ENCODE data around the gene TRNAU1AP. TPM values are rescaled to one million over a fixed set of nuclear protein-coding genes. Genes with fewer than 3 reads are reported as not detected.

The TRNAU1AP gene
- total RNA-seq, 4 donors from 2014 or later, result 19.4 to 34.1 (median 23.2) TPM

DNA sequence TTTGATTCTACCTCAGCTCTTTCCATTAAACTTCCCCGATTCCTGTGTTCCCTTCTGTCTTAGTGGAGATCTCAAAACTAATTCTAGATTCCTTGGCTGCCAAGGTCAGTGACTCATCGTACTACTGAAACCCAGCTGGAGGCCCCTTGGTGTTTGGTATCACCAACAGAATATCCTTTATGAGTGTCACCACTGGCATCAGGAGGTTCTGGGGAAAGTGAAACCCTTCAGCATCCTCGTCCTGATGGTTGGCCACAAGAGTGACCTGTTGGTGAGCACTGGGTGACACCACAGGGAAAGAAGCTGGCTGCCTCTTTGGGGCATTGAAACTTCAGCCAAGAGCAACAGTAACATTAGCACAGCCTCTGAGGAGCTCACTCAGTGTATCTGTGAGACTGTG is 48.8 kb downstream of the TRNAU1AP start:
- intact Hi-C loops (cut with DNase I), result loop anchor here (2.0 to 10.0 kb wide), 2 partner anchors 85 to 247 kb away; no protein-coding TSS in a partner anchor

DNA sequence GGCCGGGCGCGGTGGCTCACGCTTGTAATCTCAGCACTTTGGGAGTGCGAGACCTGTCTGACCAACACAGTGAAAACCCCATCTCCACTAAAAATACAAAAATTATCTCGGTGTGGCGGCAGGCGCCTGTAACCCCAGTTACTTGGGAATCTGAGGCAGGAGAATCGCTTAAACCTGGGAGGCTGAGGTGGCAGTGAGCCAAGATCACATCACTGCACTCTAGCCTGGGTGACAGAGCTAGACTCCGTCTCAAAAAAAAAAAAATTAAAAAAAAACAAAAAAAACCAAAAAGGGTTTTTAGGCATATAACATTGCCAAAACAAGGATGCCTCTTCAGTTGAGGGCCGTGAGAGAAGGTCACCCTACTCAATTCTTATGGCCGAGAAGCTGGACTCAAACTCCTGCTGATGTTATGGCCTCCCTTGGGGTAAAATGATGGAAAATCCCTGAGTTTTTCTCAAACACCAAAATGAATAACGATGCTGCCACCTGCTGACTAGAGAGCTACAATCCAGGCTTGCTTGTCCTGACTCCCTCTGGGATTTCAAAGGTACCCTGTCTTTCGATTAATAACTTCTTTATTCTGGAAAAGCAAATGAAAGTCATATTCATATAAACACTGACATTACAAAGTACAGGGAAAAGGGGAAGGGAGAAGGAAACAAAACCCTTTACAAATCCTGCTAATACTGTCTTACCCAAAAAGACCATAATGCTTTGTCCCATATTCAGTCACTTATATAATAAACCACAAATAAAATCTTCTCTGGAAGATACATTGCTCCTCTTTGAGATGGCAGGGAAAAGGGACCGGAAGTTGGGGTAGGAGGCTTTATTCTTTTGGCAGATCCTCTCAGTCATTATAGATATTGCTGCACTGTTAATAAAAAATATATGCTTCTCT is 49.9 kb downstream of the TRNAU1AP start:
- Histone ChIP-seq H3K9me3 (no peaks in the 10 kb centered on the region), H3K27me3 (no peaks in the 10 kb centered on the region), H3K36me3 (peaks cover 31 to 63% (median 54%) of the 10 kb centered on the region in 4 donors), H3K27ac (replicated peaks in 1 of 4) (peak overlapping the region; percentile 3 to 32 (median 22)), H3K4me3 (no peak overlapping the region), H3K4me1 (peaks cover 0 to 15% (median 11%) of the 10 kb centered on the region in 4 donors)
- TF ChIP-seq POLR2AphosphoS5 (IDR thresholded peaks at IDR 0.05) (peak in 1 of 2 donors; percentile 17), EP300 (IDR thresholded peaks at IDR 0.05) (no peak)
- TF ChIP-seq, protein P1, sequence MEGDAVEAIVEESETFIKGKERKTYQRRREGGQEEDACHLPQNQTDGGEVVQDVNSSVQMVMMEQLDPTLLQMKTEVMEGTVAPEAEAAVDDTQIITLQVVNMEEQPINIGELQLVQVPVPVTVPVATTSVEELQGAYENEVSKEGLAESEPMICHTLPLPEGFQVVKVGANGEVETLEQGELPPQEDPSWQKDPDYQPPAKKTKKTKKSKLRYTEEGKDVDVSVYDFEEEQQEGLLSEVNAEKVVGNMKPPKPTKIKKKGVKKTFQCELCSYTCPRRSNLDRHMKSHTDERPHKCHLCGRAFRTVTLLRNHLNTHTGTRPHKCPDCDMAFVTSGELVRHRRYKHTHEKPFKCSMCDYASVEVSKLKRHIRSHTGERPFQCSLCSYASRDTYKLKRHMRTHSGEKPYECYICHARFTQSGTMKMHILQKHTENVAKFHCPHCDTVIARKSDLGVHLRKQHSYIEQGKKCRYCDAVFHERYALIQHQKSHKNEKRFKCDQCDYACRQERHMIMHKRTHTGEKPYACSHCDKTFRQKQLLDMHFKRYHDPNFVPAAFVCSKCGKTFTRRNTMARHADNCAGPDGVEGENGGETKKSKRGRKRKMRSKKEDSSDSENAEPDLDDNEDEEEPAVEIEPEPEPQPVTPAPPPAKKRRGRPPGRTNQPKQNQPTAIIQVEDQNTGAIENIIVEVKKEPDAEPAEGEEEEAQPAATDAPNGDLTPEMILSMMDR (IDR thresholded peaks at IDR 0.05), result peak; percentile 66 to 80 (median 68)
- intact Hi-C loops (cut with DNase I), result loop anchor here (2.0 to 10.0 kb wide), 2 partner anchors 86 to 248 kb away; no protein-coding TSS in a partner anchor
- no peak for DNase-seq (ENCODE audit: extremely low spot score)
- WGBS, result 52% methylated on average over 11 of the region's 15 CpGs

More for the DNA sequence above, 48.8 kb downstream of the TRNAU1AP start:
- Histone ChIP-seq H3K4me1 (peaks cover 0 to 15% (median 11%) of the 10 kb centered on the region in 4 donors), H3K4me3 (no peak overlapping the region), H3K27me3 (no peaks in the 10 kb centered on the region), H3K36me3 (peaks cover 21 to 52% (median 43%) of the 10 kb centered on the region in 4 donors), H3K27ac (replicated peaks in 1 of 4) (peak overlapping the region in 2 of 4 donors; percentile 3 to 23), H3K9me3 (no peaks in the 10 kb centered on the region)
- no peak for DNase-seq (ENCODE audit: extremely low spot score)
- WGBS, result 62% methylated on average over 2 of the region's 3 CpGs
- TF ChIP-seq, protein P1 (IDR thresholded peaks at IDR 0.05), result no peak
- TF ChIP-seq EP300 (IDR thresholded peaks at IDR 0.05) (no peak), POLR2A (IDR thresholded peaks at IDR 0.05; ENCODE audit: low read depth) (no peak), POLR2AphosphoS5 (IDR thresholded peaks at IDR 0.05) (no peak)

DNA sequence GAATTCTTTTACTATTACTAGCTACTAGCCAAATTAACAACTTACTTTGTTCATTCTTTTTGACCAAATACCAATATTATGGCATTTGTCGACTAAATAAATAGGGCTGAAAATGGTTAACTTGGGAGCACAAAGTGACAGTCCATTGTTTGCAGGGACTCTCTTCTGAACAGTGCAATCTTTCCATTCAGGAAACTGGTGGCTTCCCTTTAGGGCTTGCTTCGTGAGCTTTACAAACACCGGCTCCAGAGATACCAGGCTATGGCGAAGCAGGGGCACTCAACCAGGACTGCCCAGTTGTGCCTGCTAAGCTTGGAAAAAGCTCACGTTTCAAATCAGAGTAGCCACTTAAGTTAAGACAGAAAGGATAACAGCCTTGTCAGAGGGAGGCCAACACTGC is 51.5 kb downstream of the TRNAU1AP start:
- no peak for DNase-seq (ENCODE audit: extremely low spot score)
- Histone ChIP-seq H3K4me3 (no peak overlapping the region), H3K36me3 (peaks cover 34 to 78% (median 69%) of the 10 kb centered on the region in 4 donors), H3K27me3 (no peaks in the 10 kb centered on the region), H3K4me1 (peaks cover 0 to 15% (median 11%) of the 10 kb centered on the region in 4 donors), H3K9me3 (no peaks in the 10 kb centered on the region), H3K27ac (replicated peaks in 1 of 4) (no peak overlapping the region)
- TF ChIP-seq POLR2AphosphoS5 (IDR thresholded peaks at IDR 0.05), result no peak
- TF ChIP-seq, protein P1 (IDR thresholded peaks at IDR 0.05), result no peak
- no peak for TF ChIP-seq EP300 (IDR thresholded peaks at IDR 0.05)
- no peak for TF ChIP-seq POLR2A (IDR thresholded peaks at IDR 0.05; ENCODE audit: low read depth)
- intact Hi-C loops (cut with DNase I), result loop anchor here (10.0 kb wide), 1 partner anchor 250 kb away; no protein-coding TSS in a partner anchor
- 79% methylated on average over 5 of the region's 5 CpGs for WGBS

DNA sequence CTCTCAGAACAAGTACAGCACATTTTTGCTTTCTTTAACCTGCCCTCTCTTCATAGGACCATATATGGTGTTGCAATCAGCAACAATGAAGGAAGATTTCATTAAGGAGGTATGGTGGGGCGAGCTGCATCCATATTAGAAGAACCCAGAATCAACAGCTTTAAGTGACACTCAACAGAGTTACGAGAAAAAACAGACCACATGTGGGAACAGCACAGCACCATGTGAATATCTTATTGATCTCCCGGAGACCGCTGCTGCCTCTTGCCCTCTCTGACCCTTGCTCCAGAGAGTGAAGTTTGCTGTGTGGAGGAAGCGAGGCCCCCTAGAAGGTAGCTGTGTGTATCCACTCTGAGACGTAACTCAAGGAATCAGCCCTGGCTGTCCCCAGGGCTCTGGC is 52.1 kb downstream of the TRNAU1AP start:
- Histone ChIP-seq H3K4me1 (peaks cover 0 to 15% (median 11%) of the 10 kb centered on the region in 4 donors), H3K27me3 (no peaks in the 10 kb centered on the region), H3K27ac (replicated peaks in 1 of 4) (no peak overlapping the region), H3K9me3 (no peaks in the 10 kb centered on the region), H3K4me3 (no peak overlapping the region), H3K36me3 (peaks cover 37 to 82% (median 74%) of the 10 kb centered on the region in 4 donors)
- 86% methylated on average over 6 of the region's 6 CpGs for WGBS
- TF ChIP-seq, protein P1 (IDR thresholded peaks at IDR 0.05), result no peak
- no peak for TF ChIP-seq POLR2A (IDR thresholded peaks at IDR 0.05; ENCODE audit: low read depth)
- TF ChIP-seq EP300 (IDR thresholded peaks at IDR 0.05), result no peak
- no peak for TF ChIP-seq POLR2AphosphoS5 (IDR thresholded peaks at IDR 0.05)
- intact Hi-C loops (cut with DNase I), result loop anchor here (10.0 kb wide), 1 partner anchor 250 kb away; no protein-coding TSS in a partner anchor
- DNase-seq (ENCODE audit: extremely low spot score), result no peak
